GM21360 (cell line): Measurements from ENCODE around the gene LTN1.
"Not testable (repeated sequence)": the region's sequence is repeated elsewhere in the genome, so short reads cannot be mapped to it uniquely, and the experiment has no call there.

Experiments used
- ATAC-seq: cut with Tn5 transposase; IDR thresholded peaks from one replicate; pipeline ENCODE4 v1.9.1; 2021; ENCODE audit warnings: mild to moderate bottlenecking, moderate library complexity; ENCODE audit not compliant: unreplicated experiment

The LTN1 gene

GRCh38 chr21:28931708-28932372 is 60.8 kb downstream of the LTN1 start:
- ATAC-seq: not testable (repeated sequence)

- ATAC-seq: no peak
Measured at GRCh38 chr21:28928578-28929420, 63.9 kb downstream of the LTN1 start.

GRCh38 chr21:28927130-28927529 is 65.5 kb downstream of the LTN1 start:
- ATAC-seq: no peak

- ATAC-seq: no peak
Measured at GRCh38 chr21:28923439-28923975, 69.2 kb downstream of the LTN1 start.

- ATAC-seq: no peak
Measured at GRCh38 chr21:28922368-28922767, 70.3 kb downstream of the LTN1 start.

- ATAC-seq: no peak
Measured at GRCh38 chr21:28916150-28916893, 76.4 kb downstream of the LTN1 start.

GRCh38 chr21:28913071-28913470 is 79.6 kb downstream of the LTN1 start:
- ATAC-seq: no peak

GRCh38 chr21:28910280-28910887 is 82.3 kb downstream of the LTN1 start:
- ATAC-seq: no peak

- no peak for ATAC-seq
Measured at GRCh38 chr21:28908351-28908750, 84.3 kb downstream of the LTN1 start.

- ATAC-seq: no peak
Measured at GRCh38 chr21:28906841-28907240, 85.8 kb downstream of the LTN1 start.

- no peak for ATAC-seq
Measured at GRCh38 chr21:28906236-28906635, 86.4 kb downstream of the LTN1 start.

GRCh38 chr21:28904961-28905435 is 87.7 kb downstream of the LTN1 start:
- no peak for ATAC-seq

GRCh38 chr21:28903448-28903847 is 89.2 kb downstream of the LTN1 start:
- no peak for ATAC-seq

GRCh38 chr21:28900481-28900880 is 92.2 kb downstream of the LTN1 start:
- no peak for ATAC-seq

- no peak for ATAC-seq
Measured at GRCh38 chr21:28899744-28900143, 92.9 kb downstream of the LTN1 start.

- ATAC-seq: no peak
Measured at GRCh38 chr21:28899220-28899619, 93.5 kb downstream of the LTN1 start.

GRCh38 chr21:28893687-28894086 is 99.0 kb downstream of the LTN1 start:
- ATAC-seq: no peak

GRCh38 chr21:28892199-28893111 is 100.2 kb downstream of the LTN1 start:
- ATAC-seq: no peak

GRCh38 chr21:28885853-28886177 is 106.9 kb downstream of the LTN1 start:
- ATAC-seq: no peak
